Measurements from ENCODE around the gene TRIM56.

DNA sequence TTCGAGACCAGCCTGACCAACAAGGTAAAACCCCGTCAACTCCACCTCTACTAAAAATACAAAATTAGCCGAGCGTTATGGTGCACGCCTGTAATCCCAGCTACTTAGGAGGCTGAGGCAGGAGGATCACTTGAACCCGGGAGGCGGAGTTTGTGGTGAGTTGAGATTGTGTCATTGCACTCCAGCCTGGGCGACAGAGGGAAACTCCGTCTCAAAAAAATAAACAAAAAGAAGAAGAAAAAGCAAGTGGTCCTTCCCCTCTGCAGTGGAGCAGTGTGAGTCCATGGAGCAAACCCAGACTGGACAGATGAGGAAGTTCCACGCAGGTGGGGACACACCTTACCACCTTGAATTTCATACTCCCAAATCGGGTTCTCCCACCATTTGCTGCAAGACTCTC, 28.6 kb downstream of the TRIM56 start:
- TF ChIP-seq POLR2A (IDR thresholded peaks at IDR 0.05), result no peak
- TF ChIP-seq, protein P1, sequence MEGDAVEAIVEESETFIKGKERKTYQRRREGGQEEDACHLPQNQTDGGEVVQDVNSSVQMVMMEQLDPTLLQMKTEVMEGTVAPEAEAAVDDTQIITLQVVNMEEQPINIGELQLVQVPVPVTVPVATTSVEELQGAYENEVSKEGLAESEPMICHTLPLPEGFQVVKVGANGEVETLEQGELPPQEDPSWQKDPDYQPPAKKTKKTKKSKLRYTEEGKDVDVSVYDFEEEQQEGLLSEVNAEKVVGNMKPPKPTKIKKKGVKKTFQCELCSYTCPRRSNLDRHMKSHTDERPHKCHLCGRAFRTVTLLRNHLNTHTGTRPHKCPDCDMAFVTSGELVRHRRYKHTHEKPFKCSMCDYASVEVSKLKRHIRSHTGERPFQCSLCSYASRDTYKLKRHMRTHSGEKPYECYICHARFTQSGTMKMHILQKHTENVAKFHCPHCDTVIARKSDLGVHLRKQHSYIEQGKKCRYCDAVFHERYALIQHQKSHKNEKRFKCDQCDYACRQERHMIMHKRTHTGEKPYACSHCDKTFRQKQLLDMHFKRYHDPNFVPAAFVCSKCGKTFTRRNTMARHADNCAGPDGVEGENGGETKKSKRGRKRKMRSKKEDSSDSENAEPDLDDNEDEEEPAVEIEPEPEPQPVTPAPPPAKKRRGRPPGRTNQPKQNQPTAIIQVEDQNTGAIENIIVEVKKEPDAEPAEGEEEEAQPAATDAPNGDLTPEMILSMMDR (IDR thresholded peaks at IDR 0.05 in 4 of 5, conservative IDR thresholded peaks at IDR 0.05 in 1 of 5), result no peak

Measured in gastrocnemius medialis (tissue), 4 donors.